Liver (tissue), 9 donors: Measurements from ENCODE around the gene SERINC4. TPM values are rescaled to one million over a fixed set of nuclear protein-coding genes. Genes with fewer than 3 reads are reported as not detected.

ENCODE experiments used
- DNase-seq: peaks from one replicate; pipeline ENCODE4 v3.0.0-alpha.2; 2017; ENCODE audit warnings: low spot score
- H3K27ac ChIP-seq, 2 donors: one replicate each; pipeline ENCODE4 v1.7.0; 2013; ENCODE audit warnings: inconsistent platforms in 2 of 2, low read length in 2 of 2, control low read depth in 1 of 2, low read depth in 1 of 2, mild to moderate bottlenecking in 1 of 2
- H3K27me3 ChIP-seq, 4 donors: one replicate each; pipeline versions ENCODE4 v1.6.1 to v1.7.0; 2013; ENCODE audit warnings: low read length in 3 of 4, inconsistent platforms in 1 of 4, mild to moderate bottlenecking in 1 of 4, moderate library complexity in 1 of 4; ENCODE audit not compliant: control insufficient read depth in 4 of 4, insufficient read depth in 4 of 4
- H3K36me3 ChIP-seq, 4 donors: one replicate each; pipeline versions ENCODE4 v1.6.1 to v1.7.0; 2013; ENCODE audit warnings: low read length in 3 of 4, mild to moderate bottlenecking in 3 of 4, low read depth in 1 of 4, moderate library complexity in 1 of 4; ENCODE audit not compliant: control insufficient read depth in 4 of 4, insufficient read depth in 3 of 4
- H3K4me1 ChIP-seq, 4 donors: one replicate each; pipeline versions ENCODE4 v1.6.1 to v1.7.0; 2013; ENCODE audit warnings: low read length in 3 of 4, mild to moderate bottlenecking in 3 of 4, moderate library complexity in 1 of 4; ENCODE audit not compliant: control insufficient read depth in 4 of 4, insufficient read depth in 4 of 4
- H3K4me3 ChIP-seq, 3 donors: one replicate each; pipeline versions ENCODE4 v1.6.1 to v1.7.0; 2013; ENCODE audit warnings: low read length in 3 of 3, control low read depth in 1 of 3, low read depth in 1 of 3, mild to moderate bottlenecking in 1 of 3
- H3K9ac ChIP-seq, 2 donors: one replicate each; pipeline ENCODE4 v1.7.0; 2013; ENCODE audit warnings: low read length in 2 of 2, mild to moderate bottlenecking in 2 of 2, moderate library complexity in 2 of 2, control low read depth in 1 of 2, low read depth in 1 of 2
- H3K9me3 ChIP-seq, 4 donors: one replicate each; pipeline versions ENCODE4 v1.6.1 to v1.7.0; 2013; ENCODE audit warnings: low read length in 3 of 4; ENCODE audit not compliant: control insufficient read depth in 4 of 4
- EGR1 ChIP-seq, 2 donors: IDR thresholded peaks; 2 replicates each; pipeline ENCODE4 v1.6.1; 2016 to 2018; ENCODE audit warnings: antibody characterized with exemption in 2 of 2, low read depth in 2 of 2
- FOXA1 ChIP-seq: IDR thresholded peaks from 2 replicates; pipeline ENCODE4 v1.6.1; 2016; ENCODE audit warnings: antibody characterized with exemption
- FOXA2 ChIP-seq: IDR thresholded peaks from 2 replicates; pipeline ENCODE4 v1.6.1; 2016; ENCODE audit warnings: antibody characterized with exemption
- GABPA ChIP-seq, 2 donors: IDR thresholded peaks in 1 of 2; conservative IDR thresholded peaks in 1 of 2; 2 replicates each; pipeline ENCODE4 v1.6.1; 2016; ENCODE audit warnings: antibody characterized with exemption in 2 of 2, mild to moderate bottlenecking in 1 of 2, moderate library complexity in 1 of 2
- HNF4A ChIP-seq, 2 donors: conservative IDR thresholded peaks; 2 replicates each; pipeline ENCODE4 v1.6.1; 2016; ENCODE audit warnings: antibody characterized with exemption in 2 of 2, mild to moderate bottlenecking in 2 of 2
- HNF4G ChIP-seq: IDR thresholded peaks from 2 replicates; pipeline ENCODE4 v1.6.1; 2016; ENCODE audit warnings: antibody characterized with exemption
- JUND ChIP-seq, 2 donors: IDR thresholded peaks; 2 replicates each; pipeline ENCODE4 v1.6.1; 2016; ENCODE audit warnings: antibody characterized with exemption in 2 of 2
- MAX ChIP-seq: IDR thresholded peaks from 2 replicates; pipeline ENCODE4 v1.6.1; 2016; ENCODE audit warnings: antibody characterized with exemption
- NR2F2 ChIP-seq: IDR thresholded peaks from 2 replicates; pipeline ENCODE4 v1.6.1; 2016; ENCODE audit warnings: antibody characterized with exemption
- RAD21 ChIP-seq, 2 donors: IDR thresholded peaks; 2 replicates each; pipeline ENCODE4 v1.6.1; 2016; ENCODE audit warnings: antibody characterized with exemption in 2 of 2, mild to moderate bottlenecking in 2 of 2
- RXRA ChIP-seq, 2 donors: IDR thresholded peaks; 2 replicates each; pipeline ENCODE4 v1.6.1; 2017 to 2018; ENCODE audit warnings: antibody characterized with exemption in 2 of 2, mild to moderate bottlenecking in 1 of 2
- SP1 ChIP-seq: IDR thresholded peaks from 2 replicates; pipeline ENCODE4 v1.6.1; 2018; ENCODE audit warnings: antibody characterized with exemption, mild to moderate bottlenecking
- TAF1 ChIP-seq: conservative IDR thresholded peaks from 2 replicates; pipeline ENCODE4 v1.6.1; 2016; ENCODE audit warnings: antibody characterized with exemption, mild to moderate bottlenecking
- YY1 ChIP-seq: IDR thresholded peaks from 2 replicates; pipeline ENCODE4 v1.6.1; 2016; ENCODE audit warnings: antibody characterized with exemption, mild to moderate bottlenecking
- ZBTB33 ChIP-seq: IDR thresholded peaks from 2 replicates; pipeline ENCODE4 v1.6.1; 2016; ENCODE audit warnings: antibody characterized with exemption
- WGBS: extraction: QIAGEN DNeasy Blood & Tissue Kit; methylation state at CpG from one replicate; pipeline ENCODE4 v1.1.7; 2013; 5-methylcytosine and 5-hydroxymethylcytosine counted together
- polyA plus RNA-seq, 2 donors: library from polyadenylated mRNA; stranded (reverse) in 1 of 2; unstranded in 1 of 2; fragments of 200-250 nt in 1 of 2; fragments of >200 nt in 1 of 2; fragmentation: Nextera tagmentation in 1 of 2; extraction: Ambion mirVana in 1 of 2; gene quantifications; one replicate each; pipeline versions ENCODE4 v1.2.1 to v1.2.3, GENCODE V29; 2013 to 2015
- total RNA-seq, 2 donors: library from RNA; depleted of rRNA; stranded (reverse); fragments of >200 nt; gene quantifications; one replicate each; pipeline ENCODE4 v1.2.3, GENCODE V29; 2014
- TF ChIP-seq, protein P1 (sequence below): fragments of 150-350 bp; IDR thresholded peaks from 2 replicates; pipeline ENCODE4 v1.5.1; 2017; ENCODE audit warnings: improper control_type of control experiment, low read depth, low read length; ENCODE audit not compliant: missing input control
- TF ChIP-seq, protein P2 (sequence below): IDR thresholded peaks from 2 replicates; pipeline ENCODE4 v1.6.1; 2016; ENCODE audit warnings: antibody characterized with exemption
- TF ChIP-seq, protein P3 (sequence below): IDR thresholded peaks from 2 replicates; pipeline ENCODE4 v1.6.1; 2016; ENCODE audit warnings: antibody characterized with exemption, mild to moderate bottlenecking
- donor health status: healthy.
- donor health status: healthy.
- donor health status: healthy.
- donor health status: healthy.
- donor health status: healthy.

Gene SERINC4
- total and polyA plus RNA-seq, 4 donors: 0.06 TPM; not detected in 3

- H3K4me3 ChIP-seq: no peak overlapping the region
- peaks cover 0 to 8% (median 4%) of the 10 kb centered on the region in 4 donors for H3K36me3 ChIP-seq
- no peak overlapping the region for H3K27ac ChIP-seq
- no peaks in the 10 kb centered on the region for H3K27me3 ChIP-seq
- TF ChIP-seq RAD21 (IDR thresholded peaks at IDR 0.05) (no peak), HNF4A (conservative IDR thresholded peaks at IDR 0.05) (no peak), JUND (IDR thresholded peaks at IDR 0.05) (no peak), TAF1 (no peak), FOXA1 (no peak), HNF4G (no peak), EGR1 (IDR thresholded peaks at IDR 0.05; ENCODE audit: low read depth in 2 of 2) (no peak), YY1 (no peak), ZBTB33 (no peak), FOXA2 (no peak), MAX (no peak), SP1 (no peak), RXRA (IDR thresholded peaks at IDR 0.05) (no peak), GABPA (IDR thresholded peaks at IDR 0.05 in 1 of 2, conservative IDR thresholded peaks at IDR 0.05 in 1 of 2) (no peak), NR2F2 (no peak)
- TF ChIP-seq, protein P1, sequence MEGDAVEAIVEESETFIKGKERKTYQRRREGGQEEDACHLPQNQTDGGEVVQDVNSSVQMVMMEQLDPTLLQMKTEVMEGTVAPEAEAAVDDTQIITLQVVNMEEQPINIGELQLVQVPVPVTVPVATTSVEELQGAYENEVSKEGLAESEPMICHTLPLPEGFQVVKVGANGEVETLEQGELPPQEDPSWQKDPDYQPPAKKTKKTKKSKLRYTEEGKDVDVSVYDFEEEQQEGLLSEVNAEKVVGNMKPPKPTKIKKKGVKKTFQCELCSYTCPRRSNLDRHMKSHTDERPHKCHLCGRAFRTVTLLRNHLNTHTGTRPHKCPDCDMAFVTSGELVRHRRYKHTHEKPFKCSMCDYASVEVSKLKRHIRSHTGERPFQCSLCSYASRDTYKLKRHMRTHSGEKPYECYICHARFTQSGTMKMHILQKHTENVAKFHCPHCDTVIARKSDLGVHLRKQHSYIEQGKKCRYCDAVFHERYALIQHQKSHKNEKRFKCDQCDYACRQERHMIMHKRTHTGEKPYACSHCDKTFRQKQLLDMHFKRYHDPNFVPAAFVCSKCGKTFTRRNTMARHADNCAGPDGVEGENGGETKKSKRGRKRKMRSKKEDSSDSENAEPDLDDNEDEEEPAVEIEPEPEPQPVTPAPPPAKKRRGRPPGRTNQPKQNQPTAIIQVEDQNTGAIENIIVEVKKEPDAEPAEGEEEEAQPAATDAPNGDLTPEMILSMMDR: no peak
- TF ChIP-seq, protein P2, sequence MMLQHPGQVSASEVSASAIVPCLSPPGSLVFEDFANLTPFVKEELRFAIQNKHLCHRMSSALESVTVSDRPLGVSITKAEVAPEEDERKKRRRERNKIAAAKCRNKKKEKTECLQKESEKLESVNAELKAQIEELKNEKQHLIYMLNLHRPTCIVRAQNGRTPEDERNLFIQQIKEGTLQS: no peak
- TF ChIP-seq, protein P3, sequence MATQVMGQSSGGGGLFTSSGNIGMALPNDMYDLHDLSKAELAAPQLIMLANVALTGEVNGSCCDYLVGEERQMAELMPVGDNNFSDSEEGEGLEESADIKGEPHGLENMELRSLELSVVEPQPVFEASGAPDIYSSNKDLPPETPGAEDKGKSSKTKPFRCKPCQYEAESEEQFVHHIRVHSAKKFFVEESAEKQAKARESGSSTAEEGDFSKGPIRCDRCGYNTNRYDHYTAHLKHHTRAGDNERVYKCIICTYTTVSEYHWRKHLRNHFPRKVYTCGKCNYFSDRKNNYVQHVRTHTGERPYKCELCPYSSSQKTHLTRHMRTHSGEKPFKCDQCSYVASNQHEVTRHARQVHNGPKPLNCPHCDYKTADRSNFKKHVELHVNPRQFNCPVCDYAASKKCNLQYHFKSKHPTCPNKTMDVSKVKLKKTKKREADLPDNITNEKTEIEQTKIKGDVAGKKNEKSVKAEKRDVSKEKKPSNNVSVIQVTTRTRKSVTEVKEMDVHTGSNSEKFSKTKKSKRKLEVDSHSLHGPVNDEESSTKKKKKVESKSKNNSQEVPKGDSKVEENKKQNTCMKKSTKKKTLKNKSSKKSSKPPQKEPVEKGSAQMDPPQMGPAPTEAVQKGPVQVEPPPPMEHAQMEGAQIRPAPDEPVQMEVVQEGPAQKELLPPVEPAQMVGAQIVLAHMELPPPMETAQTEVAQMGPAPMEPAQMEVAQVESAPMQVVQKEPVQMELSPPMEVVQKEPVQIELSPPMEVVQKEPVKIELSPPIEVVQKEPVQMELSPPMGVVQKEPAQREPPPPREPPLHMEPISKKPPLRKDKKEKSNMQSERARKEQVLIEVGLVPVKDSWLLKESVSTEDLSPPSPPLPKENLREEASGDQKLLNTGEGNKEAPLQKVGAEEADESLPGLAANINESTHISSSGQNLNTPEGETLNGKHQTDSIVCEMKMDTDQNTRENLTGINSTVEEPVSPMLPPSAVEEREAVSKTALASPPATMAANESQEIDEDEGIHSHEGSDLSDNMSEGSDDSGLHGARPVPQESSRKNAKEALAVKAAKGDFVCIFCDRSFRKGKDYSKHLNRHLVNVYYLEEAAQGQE: no peak
- no peak for DNase-seq
- no peaks in the 10 kb centered on the region for H3K9me3 ChIP-seq
- H3K4me1 ChIP-seq: peaks cover 0 to 15% (median 11%) of the 10 kb centered on the region in 4 donors
- H3K9ac ChIP-seq: no peak overlapping the region
- 98% methylated on average over 3 of the region's 3 CpGs for WGBS
These were observed 10.6 kb downstream of the SERINC4 start for GRCh38 chr15:43789409-43789808.
